ENCODE measurements around the gene FAM177A1.
"Not testable (repeated sequence)": the region's sequence is repeated elsewhere in the genome, so short reads cannot be mapped to it uniquely, and the experiment has no call there.

- not testable (repeated sequence) for TF ChIP-seq CTCF (IDR thresholded peaks at IDR 0.05; ENCODE audit: low read depth, low read length, missing input control); REST (IDR thresholded peaks at IDR 0.05)
These were observed 7.8 kb upstream of the FAM177A1 start for GRCh38 chr14:35038312-35038711.

Measured in liver (tissue), 2 donors.